Skeletal muscle satellite cell (primary cell): Measurements from ENCODE around the gene PIWIL4.
"Not testable (repeated sequence)": the region's sequence is repeated elsewhere in the genome, so short reads cannot be mapped to it uniquely, and the experiment has no call there.

Experiments
- H3K27me3 ChIP-seq: 2 replicates; pipeline ENCODE4 v1.7.0; 2013; ENCODE audit warnings: low read length; ENCODE audit not compliant: control insufficient read depth, insufficient read depth
- H3K36me3 ChIP-seq: 2 replicates; pipeline ENCODE4 v1.7.0; 2013; ENCODE audit warnings: mild to moderate bottlenecking, control low read depth, low read length; ENCODE audit not compliant: insufficient read depth
- H3K4me1 ChIP-seq: 2 replicates; pipeline ENCODE4 v1.7.0; 2013; ENCODE audit warnings: low read length; ENCODE audit not compliant: control insufficient read depth, insufficient read depth
- H3K4me2 ChIP-seq: 2 replicates; pipeline ENCODE4 v1.7.0; 2013; ENCODE audit warnings: mild to moderate bottlenecking, low read length
- H3K4me3 ChIP-seq: 2 replicates; pipeline ENCODE4 v1.7.0; 2013; ENCODE audit warnings: low read length
- H3K9ac ChIP-seq: 2 replicates; pipeline ENCODE4 v1.7.0; 2013; ENCODE audit warnings: mild to moderate bottlenecking, low read depth, low read length, moderate library complexity
- H3K9me3 ChIP-seq: replicated peaks from 2 replicates; pipeline ENCODE4 v1.7.0; 2013; ENCODE audit warnings: mild to moderate bottlenecking, control low read depth, low read length

Gene PIWIL4

DNA sequence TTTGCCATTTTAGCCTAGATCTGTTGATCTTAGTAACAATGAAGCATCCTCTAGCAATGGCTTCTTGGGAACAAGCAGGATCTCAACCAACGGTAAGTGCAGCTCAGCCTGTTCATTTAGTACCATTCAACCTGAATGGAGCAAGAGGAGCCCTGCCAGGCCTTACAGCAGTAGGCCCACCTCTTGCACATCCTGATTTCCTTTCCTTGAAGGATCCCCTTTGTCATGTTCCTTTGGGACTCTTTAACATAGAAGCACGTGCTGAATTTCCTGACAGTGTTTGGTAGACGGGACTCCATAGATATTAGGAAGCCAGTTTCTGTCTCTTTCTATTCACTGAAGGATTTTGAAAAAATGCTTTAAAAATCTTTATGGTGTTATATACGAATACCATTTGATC, 1.5 kb downstream of the PIWIL4 start:
- Histone ChIP-seq H3K27me3 (no peaks in the 10 kb centered on the region), H3K4me1 (peaks cover 4% of the 10 kb centered on the region), H3K4me2 (no peak overlapping the region), H3K9ac (no peak overlapping the region), H3K9me3 (no peaks in the 10 kb centered on the region), H3K36me3 (no peaks in the 10 kb centered on the region), H3K4me3 (no peak overlapping the region)

DNA sequence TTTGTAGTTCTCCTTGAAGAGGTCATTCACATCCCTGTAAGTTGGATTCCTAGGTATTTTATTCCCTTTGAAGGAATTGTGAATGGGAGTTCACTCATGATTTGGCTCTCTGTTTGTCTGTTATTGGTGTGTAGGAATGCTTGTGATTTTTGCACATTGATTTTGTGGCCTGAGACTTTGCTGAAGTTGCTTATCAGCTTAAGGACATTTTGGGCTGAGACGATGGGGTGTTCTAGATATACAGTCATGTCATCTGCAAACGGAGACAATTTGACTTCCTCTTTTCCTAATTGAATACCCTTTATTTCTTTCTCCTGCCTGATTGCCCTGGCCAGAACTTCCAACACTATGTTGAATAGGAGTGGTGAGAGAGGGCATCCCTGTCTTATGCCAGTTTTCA, 5.8 kb downstream of the PIWIL4 start:
- H3K9me3 ChIP-seq, H3K9ac ChIP-seq, H3K27me3 ChIP-seq, H3K4me1 ChIP-seq, H3K36me3 ChIP-seq, H3K4me3 ChIP-seq, H3K4me2 ChIP-seq: not testable (repeated sequence)

DNA sequence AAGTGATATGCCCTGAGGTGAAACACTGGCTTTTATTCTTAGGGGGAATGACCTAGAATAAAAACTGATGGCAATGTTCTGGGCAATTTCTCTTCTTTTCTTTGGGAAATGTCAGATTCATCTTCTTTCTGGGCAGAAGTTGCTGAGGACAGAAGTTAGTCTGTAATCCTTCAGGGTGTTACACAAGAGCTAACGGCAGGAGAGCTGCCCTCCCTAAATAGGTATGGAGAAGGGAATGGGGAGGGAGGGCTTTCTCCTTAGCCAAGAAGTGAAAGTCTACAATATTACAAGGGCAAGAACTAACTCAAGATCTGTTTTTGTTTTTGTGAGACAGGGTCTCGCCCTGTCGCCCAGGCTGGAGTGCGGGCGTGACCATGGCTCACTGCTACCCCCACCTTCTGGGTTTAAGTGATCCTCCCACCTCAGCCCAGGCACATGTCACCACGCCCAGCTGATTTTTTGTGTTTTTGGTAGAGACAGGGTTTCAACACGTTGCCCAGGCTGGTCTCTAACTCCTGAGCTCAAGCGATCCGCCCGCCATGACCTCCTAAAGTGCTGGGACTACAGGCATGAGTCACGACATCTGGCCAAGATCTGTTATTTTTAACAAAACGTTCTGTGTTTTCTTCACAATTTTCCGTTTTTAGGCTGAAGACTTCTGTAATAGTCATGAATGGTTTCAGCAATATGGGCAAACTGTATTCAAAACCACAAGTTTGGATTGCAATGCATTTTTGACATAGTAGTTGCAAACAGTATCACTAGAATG, 7.2 kb downstream of the PIWIL4 start:
- H3K4me3 ChIP-seq: no peak overlapping the region
- H3K36me3 ChIP-seq: no peaks in the 10 kb centered on the region
- no peak overlapping the region for H3K4me2 ChIP-seq
- H3K4me1 ChIP-seq: peaks cover 6% of the 10 kb centered on the region
- no peak overlapping the region for H3K9ac ChIP-seq
- no peaks in the 10 kb centered on the region for H3K9me3 ChIP-seq
- no peaks in the 10 kb centered on the region for H3K27me3 ChIP-seq

DNA sequence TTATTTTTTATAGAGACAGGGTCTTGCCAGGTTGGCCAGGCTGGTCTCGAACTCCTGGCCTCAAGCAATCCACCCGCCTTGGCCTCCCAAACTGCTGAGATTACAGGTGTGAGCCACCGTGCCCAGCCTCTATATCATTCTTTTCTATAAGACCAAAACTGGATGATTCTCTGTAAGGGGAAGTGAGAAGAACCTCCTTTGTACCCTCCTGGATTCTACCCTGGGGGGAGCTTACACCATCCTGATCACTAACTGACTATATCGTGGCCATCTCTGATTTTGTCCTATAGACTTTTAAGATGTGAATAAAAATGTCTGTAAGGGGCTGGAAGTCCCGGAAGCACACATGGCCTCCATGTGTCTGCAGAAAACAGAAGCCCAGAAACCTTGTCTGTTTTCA, 9.1 kb downstream of the PIWIL4 start:
- H3K4me3 ChIP-seq: no peak overlapping the region
- H3K4me1 ChIP-seq: peaks cover 6% of the 10 kb centered on the region
- no peaks in the 10 kb centered on the region for H3K9me3 ChIP-seq

DNA sequence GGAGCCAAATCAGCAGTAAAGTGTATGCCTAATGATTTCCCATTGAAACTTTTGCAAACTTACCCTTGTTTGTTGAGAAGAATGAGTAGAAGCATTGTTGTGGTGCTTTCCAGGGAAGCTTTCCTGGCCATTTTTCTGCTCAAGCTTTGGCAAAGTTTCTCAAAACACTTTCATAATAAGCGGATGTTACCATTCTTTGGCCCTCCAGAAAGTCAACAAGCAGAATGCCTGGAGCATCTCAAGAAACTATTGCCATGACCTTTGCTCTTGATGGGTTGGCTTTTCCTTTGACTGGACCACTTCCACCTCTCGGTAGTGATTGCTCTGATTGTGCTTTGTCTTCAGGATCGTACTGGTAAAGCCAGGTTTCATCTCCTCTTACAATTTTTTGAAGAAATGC, 10.7 kb downstream of the PIWIL4 start:
- Histone ChIP-seq H3K9me3 (no peaks in the 10 kb centered on the region), H3K4me3 (no peak overlapping the region), H3K4me1 (peaks cover 6% of the 10 kb centered on the region), H3K36me3 (no peaks in the 10 kb centered on the region), H3K9ac (no peak overlapping the region), H3K4me2 (no peak overlapping the region), H3K27me3 (no peaks in the 10 kb centered on the region)

More for the DNA sequence above, 9.1 kb downstream of the PIWIL4 start:
- Histone ChIP-seq H3K27me3 (no peaks in the 10 kb centered on the region), H3K36me3 (no peaks in the 10 kb centered on the region), H3K9ac (no peak overlapping the region), H3K4me2 (no peak overlapping the region)

DNA sequence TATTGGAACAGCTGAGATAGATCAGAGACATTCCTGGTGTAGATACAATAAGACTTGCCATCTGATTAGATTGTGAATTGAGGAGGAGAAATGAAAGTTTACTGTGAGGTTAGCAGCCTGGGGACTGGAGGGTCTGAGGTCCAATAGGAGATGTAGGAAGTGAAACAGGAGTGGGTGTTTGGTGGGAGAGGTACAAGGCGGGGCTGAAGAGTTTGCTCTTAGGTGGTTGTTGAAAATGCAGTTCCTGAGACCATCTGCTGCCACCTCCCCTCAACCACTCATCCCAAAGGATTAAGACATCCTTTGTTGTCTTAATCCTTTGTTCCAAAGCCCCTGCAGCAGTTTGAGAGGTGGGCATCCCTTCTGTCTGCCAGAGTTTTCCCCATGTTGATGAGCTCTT, 14.8 kb downstream of the PIWIL4 start:
- Histone ChIP-seq H3K27me3 (no peaks in the 10 kb centered on the region), H3K36me3 (no peaks in the 10 kb centered on the region), H3K9me3 (no peaks in the 10 kb centered on the region), H3K9ac (no peak overlapping the region), H3K4me1 (no peaks in the 10 kb centered on the region), H3K4me3 (no peak overlapping the region), H3K4me2 (no peak overlapping the region)

DNA sequence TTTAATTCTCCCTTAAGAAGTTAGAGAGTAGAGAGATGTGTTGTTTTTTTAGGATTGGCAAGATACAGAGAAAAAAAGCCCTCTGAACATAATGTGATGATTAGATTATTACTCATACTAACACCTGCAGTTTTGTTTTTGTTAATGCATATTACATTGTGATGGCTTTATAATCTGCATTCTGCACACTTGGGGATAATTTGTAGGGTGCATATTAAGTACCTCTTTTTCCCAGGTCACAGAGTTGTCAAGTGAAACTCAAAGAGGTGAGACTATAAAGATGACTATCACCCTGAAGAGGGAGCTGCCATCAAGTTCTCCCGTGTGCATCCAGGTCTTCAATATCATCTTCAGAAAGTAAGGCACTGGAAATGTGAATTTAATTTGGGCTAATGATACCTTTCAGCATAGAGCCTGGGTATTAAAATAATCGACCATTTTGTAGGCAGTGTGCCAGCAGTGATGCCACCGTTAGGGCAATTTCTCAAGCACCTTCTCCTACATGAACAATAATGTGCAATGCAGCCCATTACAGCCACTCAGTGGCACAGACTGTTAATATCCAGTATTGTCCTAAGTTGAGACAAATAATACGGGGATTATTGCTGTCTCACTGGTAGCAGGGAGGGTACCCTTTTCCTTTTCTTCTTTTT, 16.2 kb downstream of the PIWIL4 start:
- H3K36me3 ChIP-seq: no peaks in the 10 kb centered on the region
- H3K27me3 ChIP-seq: no peaks in the 10 kb centered on the region
- H3K4me3 ChIP-seq: no peak overlapping the region
- no peaks in the 10 kb centered on the region for H3K9me3 ChIP-seq
- H3K9ac ChIP-seq: no peak overlapping the region
- no peaks in the 10 kb centered on the region for H3K4me1 ChIP-seq
- no peak overlapping the region for H3K4me2 ChIP-seq

DNA sequence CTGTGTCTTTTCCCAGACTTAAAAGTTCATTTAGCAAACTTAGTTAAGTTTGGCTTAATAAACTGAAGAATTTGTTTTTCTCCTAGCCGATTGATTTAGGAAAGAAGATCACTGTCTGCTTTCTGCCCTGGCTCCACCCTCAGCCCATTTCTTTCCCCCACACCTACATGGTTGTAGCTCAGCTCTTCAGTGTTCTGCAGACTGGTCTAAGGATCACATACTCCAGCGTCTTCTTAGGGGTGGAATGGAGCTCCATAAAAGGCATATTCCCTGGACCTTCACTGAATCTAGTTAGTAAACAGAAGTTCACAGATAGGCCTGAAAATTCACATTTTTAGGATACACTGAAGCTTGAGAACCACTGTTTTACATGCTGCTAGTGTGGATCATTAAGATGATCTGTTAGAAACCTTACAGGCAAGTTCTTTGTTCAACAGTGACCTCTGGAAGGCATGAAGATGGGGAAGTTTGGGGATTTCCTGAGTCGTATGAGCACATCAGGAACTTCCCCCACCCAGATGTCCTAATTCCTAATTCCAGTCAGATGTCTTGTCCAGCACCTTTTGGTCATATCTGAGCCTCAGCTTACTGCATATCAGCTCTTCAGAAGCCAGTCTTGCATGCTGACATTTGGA, 16.8 kb downstream of the PIWIL4 start:
- Histone ChIP-seq H3K36me3 (no peaks in the 10 kb centered on the region), H3K4me3 (no peak overlapping the region), H3K9me3 (no peaks in the 10 kb centered on the region), H3K4me2 (no peak overlapping the region), H3K4me1 (no peaks in the 10 kb centered on the region), H3K9ac (no peak overlapping the region), H3K27me3 (no peaks in the 10 kb centered on the region)

DNA sequence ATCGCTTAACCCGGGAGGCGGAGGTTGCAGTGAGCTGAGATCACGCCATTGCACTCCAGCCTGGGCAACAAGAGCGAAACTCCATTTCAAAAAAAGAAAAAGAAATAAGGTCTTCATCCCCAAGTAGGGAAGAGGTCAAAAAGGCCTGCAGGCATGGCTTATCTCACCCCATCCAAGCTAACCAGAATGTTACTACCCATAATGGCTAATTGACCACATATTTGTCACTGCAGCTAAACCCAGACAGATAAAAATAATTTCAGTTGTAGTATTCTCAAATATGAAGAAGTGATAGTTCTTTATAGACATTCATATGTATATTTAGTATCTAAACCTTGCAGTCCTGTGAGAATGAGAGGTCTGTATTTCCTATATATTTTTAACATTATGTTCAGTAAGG, 17.8 kb downstream of the PIWIL4 start:
- Histone ChIP-seq H3K9me3 (no peaks in the 10 kb centered on the region), H3K36me3 (no peaks in the 10 kb centered on the region), H3K27me3 (no peaks in the 10 kb centered on the region), H3K4me3 (no peak overlapping the region), H3K4me2 (no peak overlapping the region), H3K4me1 (no peaks in the 10 kb centered on the region), H3K9ac (no peak overlapping the region)

DNA sequence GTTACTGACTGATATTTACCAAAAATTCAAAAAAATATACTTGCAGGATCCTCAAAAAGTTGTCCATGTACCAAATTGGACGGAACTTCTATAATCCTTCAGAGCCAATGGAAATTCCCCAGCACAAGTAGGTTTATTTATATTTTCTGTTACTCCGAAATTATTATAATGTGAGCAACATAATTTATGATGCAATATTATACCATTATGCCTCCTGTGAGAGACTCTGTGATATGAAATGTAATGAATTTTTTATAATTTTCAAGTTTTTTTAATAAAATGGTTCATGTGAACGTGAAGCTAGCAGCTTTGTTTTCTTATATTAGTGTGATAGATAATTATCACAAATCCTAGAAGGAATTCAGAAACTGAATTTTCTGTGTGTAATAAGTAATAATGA, 18.2 kb downstream of the PIWIL4 start:
- Histone ChIP-seq H3K36me3 (no peaks in the 10 kb centered on the region), H3K9ac (no peak overlapping the region), H3K9me3 (no peaks in the 10 kb centered on the region)

DNA sequence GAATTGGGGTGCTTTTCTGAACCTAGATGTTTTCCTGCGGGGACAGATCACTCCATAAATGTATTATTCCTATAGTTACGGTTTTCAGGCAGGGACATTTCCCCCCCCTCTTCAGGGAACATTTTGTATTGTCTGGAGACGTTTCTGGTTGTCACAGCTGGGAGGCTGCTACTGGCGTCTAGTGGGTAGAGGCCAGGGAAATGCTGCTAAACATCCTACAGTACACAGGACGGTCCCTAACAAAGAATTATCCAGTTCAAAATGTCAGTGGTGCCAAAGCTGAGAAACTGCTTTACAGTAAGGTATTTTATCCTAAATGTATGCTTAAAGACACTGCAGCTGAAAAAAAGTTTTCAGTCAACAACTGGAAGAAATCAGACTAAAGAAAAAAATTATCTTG, 19.4 kb downstream of the PIWIL4 start:
- Histone ChIP-seq H3K4me3 (no peak overlapping the region), H3K9ac (no peak overlapping the region), H3K4me1 (no peaks in the 10 kb centered on the region), H3K36me3 (no peaks in the 10 kb centered on the region), H3K27me3 (no peaks in the 10 kb centered on the region), H3K4me2 (no peak overlapping the region), H3K9me3 (no peaks in the 10 kb centered on the region)

More for the DNA sequence above, 18.2 kb downstream of the PIWIL4 start:
- H3K27me3 ChIP-seq: no peaks in the 10 kb centered on the region
- H3K4me2 ChIP-seq: no peak overlapping the region
- no peak overlapping the region for H3K4me3 ChIP-seq
- H3K4me1 ChIP-seq: no peaks in the 10 kb centered on the region
